SK-N-MC (cell line): ENCODE data around the gene KIN.

Source experiments
- EZH2 ChIP-seq: fragments of 200-600 bp; sonication (generic); IDR thresholded peaks from one replicate; pipeline ENCODE4 v1.6.1; 2017; ENCODE audit warnings: antibody characterized with exemption
- POLR2AphosphoS5 ChIP-seq: IDR thresholded peaks from 2 replicates; pipeline ENCODE4 v1.6.1; 2012; ENCODE audit warnings: mild to moderate bottlenecking, low read depth, low read length, borderline replicate concordance

- TF ChIP-seq EZH2 = no peak
- TF ChIP-seq POLR2AphosphoS5 = no peak
Measured at GRCh38 chr10:7710446-7710845, 77.3 kb downstream of the KIN start.
